SK-N-MC (cell line): Measurements from ENCODE around the gene ASCC2.

Experiments
- DNase-seq: peaks from one replicate; pipeline ENCODE4 v3.0.0-alpha.2; 2011; ENCODE audit warnings: low read depth, low spot score
- H3K27ac ChIP-seq: fragments of 200-600 bp; sonication (generic); 2 replicates; pipeline ENCODE4 v1.5.1; 2016; ENCODE audit warnings: mixed run types
- H3K36me3 ChIP-seq: fragments of 200-600 bp; sonication (generic); 2 replicates; pipeline ENCODE4 v1.6.1; 2017; ENCODE audit warnings: antibody characterized with exemption, low read length, mixed read lengths; ENCODE audit not compliant: insufficient read depth
- H3K4me3 ChIP-seq: fragments of 200-600 bp; sonication (generic); 2 replicates; pipeline ENCODE4 v1.5.1; 2016
- H3K9ac ChIP-seq: fragments of 200-600 bp; sonication (generic); 2 replicates; pipeline ENCODE4 v1.8.0; 2017; ENCODE audit warnings: mixed run types, mixed read lengths; ENCODE audit not compliant: insufficient read length
- H3K9me3 ChIP-seq: fragments of 200-600 bp; sonication (generic); 2 replicates; pipeline ENCODE4 v1.6.1; 2017; ENCODE audit warnings: low read depth, mild to moderate bottlenecking, antibody characterized with exemption, low read length, moderate library complexity, mixed read lengths
- EZH2 ChIP-seq: fragments of 200-600 bp; sonication (generic); IDR thresholded peaks from one replicate; pipeline ENCODE4 v1.6.1; 2017; ENCODE audit warnings: antibody characterized with exemption
- FOXP2 ChIP-seq: optimal IDR thresholded peaks from 2 replicates; pipeline ENCODE3; 2011; ENCODE audit warnings: mild to moderate bottlenecking, moderate library complexity; ENCODE audit not compliant: insufficient read depth; ENCODE audit errors: extremely low read length, control extremely low read depth
- POLR2AphosphoS5 ChIP-seq: IDR thresholded peaks from 2 replicates; pipeline ENCODE4 v1.6.1; 2012; ENCODE audit warnings: mild to moderate bottlenecking, low read depth, low read length, borderline replicate concordance

ASCC2 gene

DNA sequence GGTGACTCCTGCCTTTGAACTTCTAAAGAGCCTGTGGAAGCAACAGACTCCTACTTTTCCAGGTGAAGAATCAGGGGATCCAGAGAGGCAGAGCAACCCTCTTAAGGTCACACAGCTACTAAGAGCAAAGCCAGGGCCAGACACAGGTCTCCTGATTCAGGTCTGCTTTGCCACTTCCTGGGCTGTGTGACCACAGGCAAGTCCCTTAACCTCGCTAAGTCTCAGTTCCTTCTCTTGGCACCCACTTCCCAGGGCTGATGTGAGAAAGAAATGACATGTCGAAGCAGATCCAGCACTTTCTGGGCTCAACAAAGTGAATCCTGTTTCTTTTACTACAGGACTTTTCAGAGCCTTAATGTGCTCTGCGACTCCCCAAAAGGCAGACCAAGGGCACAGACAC is 40.7 kb downstream of the ASCC2 start:
- TF ChIP-seq FOXP2 (no peak), EZH2 (no peak), POLR2AphosphoS5 (no peak)
- Histone ChIP-seq H3K4me3 (no peak overlapping the region), H3K27ac (no peak overlapping the region), H3K9me3 (no peaks in the 10 kb centered on the region), H3K36me3 (peaks cover 40% of the 10 kb centered on the region; the same call in 1 of the 2 replicates), H3K9ac (no peak overlapping the region)
- DNase-seq, result no peak

GRCh38 chr22:29795663-29796062 is 42.4 kb downstream of the ASCC2 start:
- peaks cover 29% of the 10 kb centered on the region; the same call in 1 of the 2 replicates for H3K36me3 ChIP-seq

DNA sequence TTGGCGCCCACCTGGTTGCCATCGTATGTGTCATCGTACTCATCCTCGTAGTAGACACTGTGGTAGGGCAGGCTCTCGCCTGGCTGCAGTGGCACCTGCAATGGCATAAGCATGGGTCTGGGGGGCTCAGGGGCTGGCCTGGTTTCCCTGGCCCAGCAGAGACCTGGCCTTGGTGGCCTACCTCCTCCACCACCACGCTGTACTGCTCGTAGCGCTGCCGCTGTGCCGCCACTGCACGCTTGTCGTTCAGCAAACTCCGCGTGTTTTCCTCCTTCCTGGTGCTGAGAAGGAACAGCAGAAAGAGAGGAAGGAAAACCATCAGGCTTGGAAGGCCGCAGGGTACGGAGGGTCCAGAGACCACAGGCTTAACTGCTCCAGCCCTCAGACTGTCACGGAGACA is 44.7 kb downstream of the ASCC2 start:
- TF ChIP-seq EZH2 (no peak), POLR2AphosphoS5 (no peak), FOXP2 (no peak)
- Histone ChIP-seq H3K4me3 (no peak overlapping the region), H3K9me3 (no peaks in the 10 kb centered on the region), H3K9ac (no peak overlapping the region), H3K36me3 (peaks cover 23% of the 10 kb centered on the region; the same call in 1 of the 2 replicates), H3K27ac (no peak overlapping the region)
- DNase-seq, result no peak

More at GRCh38 chr22:29795663-29796062, 42.4 kb downstream of the ASCC2 start:
- TF ChIP-seq EZH2, result no peak
- no peak for TF ChIP-seq POLR2AphosphoS5
- no peak for TF ChIP-seq FOXP2
- H3K9ac ChIP-seq, result no peak overlapping the region
- no peak overlapping the region for H3K4me3 ChIP-seq
- no peaks in the 10 kb centered on the region for H3K9me3 ChIP-seq
- DNase-seq, result no peak
- H3K27ac ChIP-seq, result no peak overlapping the region

- Histone ChIP-seq H3K9me3 (no peaks in the 10 kb centered on the region), H3K36me3 (peaks cover 17% of the 10 kb centered on the region; the same call in 1 of the 2 replicates), H3K4me3 (no peak overlapping the region), H3K27ac (no peak overlapping the region), H3K9ac (no peak overlapping the region)
- DNase-seq, result no peak
- TF ChIP-seq EZH2, result no peak
- TF ChIP-seq FOXP2, result no peak
- no peak for TF ChIP-seq POLR2AphosphoS5
These were observed 48.0 kb downstream of the ASCC2 start for GRCh38 chr22:29790061-29790460.

DNA sequence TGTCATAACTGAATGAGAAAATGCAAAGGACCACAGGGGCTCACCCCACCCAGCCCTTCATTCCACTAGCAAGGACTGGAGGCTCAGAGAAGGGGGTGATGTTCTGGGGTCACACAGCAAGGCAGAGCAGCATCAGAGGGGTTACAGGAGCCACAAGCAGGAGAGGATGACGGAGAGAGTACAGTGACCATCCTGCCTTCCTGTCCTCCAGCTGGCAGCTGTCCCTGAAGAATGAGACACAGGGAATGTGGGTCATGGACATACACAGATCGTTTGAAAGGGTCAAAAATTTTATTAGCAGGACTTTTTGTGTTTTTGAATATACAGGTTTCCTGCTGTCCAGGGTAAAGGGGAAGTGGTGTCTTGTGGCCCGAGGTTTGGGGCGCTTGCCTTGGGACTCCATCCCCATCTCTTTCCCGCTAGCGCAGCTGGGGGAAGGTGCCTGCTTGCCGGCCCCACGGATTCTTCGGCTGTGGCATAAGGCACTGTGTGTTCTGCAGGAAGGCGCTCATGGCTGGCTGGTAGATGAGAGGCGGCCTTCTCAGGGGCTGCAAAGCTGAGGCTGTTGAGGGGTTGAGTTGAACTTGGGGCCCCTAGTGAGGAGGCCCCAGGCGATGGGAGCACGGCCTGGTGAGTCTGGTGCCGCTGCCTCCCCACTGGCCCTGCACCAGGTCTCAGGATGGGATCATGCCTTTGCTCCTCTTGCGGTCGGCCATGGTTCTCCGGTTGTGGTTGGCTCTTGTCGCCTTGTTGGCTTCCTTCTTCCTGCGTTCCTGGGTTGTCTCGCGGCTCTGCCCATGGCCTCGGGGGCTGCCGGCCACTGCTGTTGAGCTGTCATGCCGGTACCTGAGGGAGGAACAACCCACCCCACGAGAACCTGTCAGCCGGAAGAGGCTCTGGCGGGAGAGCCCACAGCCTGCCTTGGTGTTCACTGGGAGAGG is 49.5 kb downstream of the ASCC2 start:
- no peak for TF ChIP-seq EZH2
- no peak for TF ChIP-seq FOXP2
- no peak for TF ChIP-seq POLR2AphosphoS5
- Histone ChIP-seq H3K4me3 (no peak overlapping the region), H3K9me3 (no peaks in the 10 kb centered on the region), H3K27ac (no peak overlapping the region), H3K9ac (no peak overlapping the region), H3K36me3 (peaks cover 17% of the 10 kb centered on the region; the same call in 1 of the 2 replicates)
- DNase-seq, result no peak

GRCh38 chr22:29787371-29787980 is 50.6 kb downstream of the ASCC2 start:
- H3K36me3 ChIP-seq, result peaks cover 14% of the 10 kb centered on the region; the same call in 1 of the 2 replicates
- no peak overlapping the region for H3K9ac ChIP-seq
- no peak overlapping the region for H3K27ac ChIP-seq
- H3K4me3 ChIP-seq, result no peak overlapping the region
- H3K9me3 ChIP-seq, result no peaks in the 10 kb centered on the region
- TF ChIP-seq FOXP2 (no peak), EZH2 (no peak), POLR2AphosphoS5 (no peak)
- no peak for DNase-seq

- TF ChIP-seq POLR2AphosphoS5, result no peak
- TF ChIP-seq EZH2, result no peak
- TF ChIP-seq FOXP2, result no peak
- H3K9me3 ChIP-seq, result no peaks in the 10 kb centered on the region
- no peak overlapping the region for H3K4me3 ChIP-seq
- no peak overlapping the region for H3K9ac ChIP-seq
- peaks cover 14% of the 10 kb centered on the region; the same call in 1 of the 2 replicates for H3K36me3 ChIP-seq
- DNase-seq, result no peak
- H3K27ac ChIP-seq, result no peak overlapping the region
These were observed 52.0 kb downstream of the ASCC2 start for GRCh38 chr22:29786031-29786430.

DNA sequence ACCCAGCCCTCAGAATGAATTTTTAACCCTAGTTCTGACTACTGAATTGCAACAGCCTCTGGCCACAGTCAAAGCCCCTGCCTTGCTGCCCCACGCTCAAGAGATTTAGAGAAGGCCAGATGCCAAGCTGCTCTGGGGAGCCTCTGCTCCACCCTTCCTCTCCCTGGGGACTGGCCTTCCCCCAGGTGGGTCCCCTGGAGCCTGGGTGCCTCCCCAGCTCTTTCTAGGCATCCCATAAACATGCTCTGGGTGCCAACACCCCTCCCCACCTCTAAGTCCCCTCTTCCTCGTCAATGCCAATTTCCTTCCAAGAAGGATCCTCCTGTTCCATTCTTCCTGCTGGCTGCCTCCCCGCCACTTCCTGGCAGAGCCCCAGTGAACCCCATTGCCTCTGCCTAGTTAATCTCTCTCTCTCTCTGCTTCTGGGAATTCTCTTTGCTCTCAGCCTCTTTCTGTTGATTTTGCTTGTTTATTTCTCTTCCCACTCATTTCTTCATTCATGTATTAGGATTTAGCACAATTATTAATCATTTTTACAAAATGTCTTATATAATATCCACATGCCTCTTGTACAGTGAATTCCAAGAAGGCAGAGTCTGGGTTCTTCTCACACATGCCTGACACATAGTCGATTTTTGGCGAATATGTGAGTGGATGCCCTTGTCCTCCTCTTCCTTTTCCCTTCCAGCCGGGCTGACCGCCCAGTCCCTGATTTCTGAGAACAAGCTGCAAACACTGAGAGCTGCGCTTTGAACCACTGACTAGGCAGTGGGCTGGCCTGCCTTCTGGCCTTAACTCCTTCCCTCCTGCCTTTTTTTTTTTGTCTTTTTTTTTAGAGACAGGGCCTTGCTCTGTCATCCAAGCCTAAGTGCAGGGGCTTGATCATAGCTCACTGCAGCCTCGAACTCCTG is 53.4 kb downstream of the ASCC2 start:
- Histone ChIP-seq H3K9ac (no peak overlapping the region), H3K36me3 (peaks cover 2% of the 10 kb centered on the region; the same call in 1 of the 2 replicates), H3K9me3 (no peaks in the 10 kb centered on the region), H3K27ac (no peak overlapping the region), H3K4me3 (no peak overlapping the region)
- DNase-seq, result no peak
- TF ChIP-seq EZH2 (no peak), POLR2AphosphoS5 (no peak), FOXP2 (no peak)
